Breast epithelium (tissue), 4 donors: ENCODE results near the gene LZTS3. TPM values are rescaled to one million over a fixed set of nuclear protein-coding genes. Genes with fewer than 3 reads are reported as not detected.

Experiments
- DNase-seq, 2 donors: peaks; one replicate each; pipeline ENCODE4 v3.0.0-alpha.2; 2019; ENCODE audit warnings: low spot score in 2 of 2
- H3K27ac ChIP-seq, 2 donors: fragments of 200-600 bp; sonication (generic) in 1 of 2; one replicate each; pipeline ENCODE4 v1.5.1; 2016 to 2019; ENCODE audit warnings: mild to moderate bottlenecking in 1 of 2
- H3K27me3 ChIP-seq, 2 donors: fragments of 200-600 bp; sonication (generic) in 1 of 2; one replicate each; pipeline versions ENCODE4 v1.5.1 to v1.6.0; 2017 to 2019; ENCODE audit warnings: control low read depth in 1 of 2, mild to moderate bottlenecking in 1 of 2
- H3K36me3 ChIP-seq: fragments of 200-600 bp; one replicate; pipeline ENCODE4 v1.5.1; 2019
- H3K4me1 ChIP-seq, 2 donors: fragments of 200-600 bp; sonication (generic); one replicate each; pipeline ENCODE4 v1.5.1; 2016 to 2019; ENCODE audit warnings: control low read depth in 1 of 2
- H3K4me3 ChIP-seq, 3 donors: fragments of 200-600 bp; sonication (generic); 1 replicate in 2 of 3; 2 replicates in 1 of 3; pipeline ENCODE4 v1.5.1; 2016 to 2019; ENCODE audit warnings: mild to moderate bottlenecking in 3 of 3, moderate library complexity in 2 of 3
- H3K9me3 ChIP-seq, 2 donors: fragments of 200-600 bp; sonication (generic) in 1 of 2; one replicate each; pipeline ENCODE4 v1.5.1; 2016 to 2019; ENCODE audit warnings: control low read depth in 1 of 2
- POLR2A ChIP-seq: fragments of 450-650 bp; IDR thresholded peaks from one replicate; pipeline ENCODE4 v1.6.1; 2016; ENCODE audit warnings: antibody characterized with exemption, mild to moderate bottlenecking, moderate library complexity
- POLR2AphosphoS5 ChIP-seq, 3 donors: sonication (generic); formaldehyde crosslinking; IDR thresholded peaks; one replicate each; pipeline ENCODE4 v1.6.1; 2017; ENCODE audit warnings: antibody characterized with exemption in 3 of 3
- intact Hi-C: fragments of 100-400 bp; cut with DNase I; formaldehyde crosslinking; loops from one replicate; pipeline ENCODE4 v1.15.1; 2023; ENCODE audit warnings: low total_unique reads
- total RNA-seq, 3 donors: library from RNA; depleted of rRNA; stranded (reverse); fragments of >200 nt; gene quantifications; one replicate each; pipeline ENCODE4 v1.1.0, GENCODE V29; 2016
- TF ChIP-seq, protein P1 (sequence below), 3 donors: fragments of 450-650 bp; IDR thresholded peaks; one replicate each; pipeline ENCODE4 v1.5.1; 2016 to 2017; ENCODE audit warnings: antibody characterized with exemption in 3 of 3, mild to moderate bottlenecking in 3 of 3, moderate library complexity in 3 of 3

Gene LZTS3
- total RNA-seq, 3 donors from 2014 or later = 9.3 to 12.1 (median 11.3) TPM

DNA sequence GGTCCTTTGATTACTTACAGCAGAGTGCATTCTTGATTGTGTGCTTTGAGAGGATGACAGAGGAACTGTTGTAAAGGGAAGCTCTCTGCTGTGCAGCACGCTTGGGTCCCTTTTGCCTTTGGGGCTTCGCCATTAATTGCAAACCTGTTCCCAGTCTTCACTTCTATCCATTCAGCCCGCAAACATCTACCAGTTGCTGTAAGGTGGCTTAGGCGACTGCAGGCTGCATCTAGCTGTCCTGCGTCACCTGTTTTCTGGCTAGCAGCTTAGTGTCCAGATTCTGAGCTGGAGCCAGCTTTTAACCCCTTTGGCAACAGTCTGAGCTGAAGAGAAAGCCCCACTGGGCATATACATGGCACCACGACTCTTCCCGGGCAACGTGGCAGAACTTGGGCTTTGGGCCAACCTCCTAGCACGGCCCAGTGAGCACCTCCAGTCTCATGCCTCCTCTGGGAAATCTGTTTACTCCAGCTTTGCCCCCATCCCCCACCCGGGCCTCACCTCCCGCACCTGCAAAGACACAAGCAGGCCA is 11.2 kb downstream of the LZTS3 start:
- Histone ChIP-seq H3K27me3 (no peaks in the 10 kb centered on the region), H3K4me3 (no peak overlapping the region), H3K9me3 (no peaks in the 10 kb centered on the region), H3K36me3 (no peaks in the 10 kb centered on the region), H3K4me1 (peaks cover 10 to 14% of the 10 kb centered on the region in 2 donors), H3K27ac (no peak overlapping the region)
- intact Hi-C loops = no loop called here
- TF ChIP-seq POLR2A (no peak), POLR2AphosphoS5 (IDR thresholded peaks at IDR 0.05) (no peak)
- TF ChIP-seq, protein P1, sequence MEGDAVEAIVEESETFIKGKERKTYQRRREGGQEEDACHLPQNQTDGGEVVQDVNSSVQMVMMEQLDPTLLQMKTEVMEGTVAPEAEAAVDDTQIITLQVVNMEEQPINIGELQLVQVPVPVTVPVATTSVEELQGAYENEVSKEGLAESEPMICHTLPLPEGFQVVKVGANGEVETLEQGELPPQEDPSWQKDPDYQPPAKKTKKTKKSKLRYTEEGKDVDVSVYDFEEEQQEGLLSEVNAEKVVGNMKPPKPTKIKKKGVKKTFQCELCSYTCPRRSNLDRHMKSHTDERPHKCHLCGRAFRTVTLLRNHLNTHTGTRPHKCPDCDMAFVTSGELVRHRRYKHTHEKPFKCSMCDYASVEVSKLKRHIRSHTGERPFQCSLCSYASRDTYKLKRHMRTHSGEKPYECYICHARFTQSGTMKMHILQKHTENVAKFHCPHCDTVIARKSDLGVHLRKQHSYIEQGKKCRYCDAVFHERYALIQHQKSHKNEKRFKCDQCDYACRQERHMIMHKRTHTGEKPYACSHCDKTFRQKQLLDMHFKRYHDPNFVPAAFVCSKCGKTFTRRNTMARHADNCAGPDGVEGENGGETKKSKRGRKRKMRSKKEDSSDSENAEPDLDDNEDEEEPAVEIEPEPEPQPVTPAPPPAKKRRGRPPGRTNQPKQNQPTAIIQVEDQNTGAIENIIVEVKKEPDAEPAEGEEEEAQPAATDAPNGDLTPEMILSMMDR (IDR thresholded peaks at IDR 0.05) = no peak
- no peak for DNase-seq

DNA sequence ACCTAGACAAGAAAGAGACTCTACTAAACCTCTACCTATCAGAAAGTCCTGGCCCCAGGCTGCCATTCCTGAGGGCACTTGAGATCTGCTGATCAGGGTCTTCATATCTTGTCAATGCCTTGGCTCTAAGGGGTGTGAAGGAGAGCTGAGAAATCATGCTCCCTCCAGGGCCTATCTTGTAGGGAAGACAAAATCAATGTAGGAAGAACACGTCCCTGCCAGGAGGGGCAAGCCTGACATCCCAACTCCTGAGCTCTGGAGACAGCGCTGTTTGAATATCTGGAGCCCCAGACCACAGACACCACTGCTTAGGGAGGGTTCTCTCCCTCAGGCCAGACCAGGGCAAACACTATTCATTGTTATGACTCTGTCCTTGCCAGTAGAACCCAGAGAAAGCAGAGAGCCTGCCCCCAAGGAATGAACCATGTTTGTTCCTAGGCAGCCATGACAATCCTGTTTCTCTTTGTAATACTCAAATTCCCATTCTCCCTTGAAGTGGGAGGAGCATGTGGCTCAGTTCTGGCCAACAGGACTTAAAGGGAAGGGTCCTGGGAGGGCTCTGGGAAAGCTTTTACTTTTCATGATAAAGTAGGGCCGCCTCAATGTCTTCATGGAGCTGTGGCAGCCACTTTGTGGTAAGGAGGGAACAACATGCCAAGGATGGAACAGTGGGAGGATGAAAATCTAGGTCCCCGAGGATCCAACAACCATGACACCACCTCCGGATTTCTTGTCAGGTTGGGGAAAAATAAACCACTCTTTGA is 11.9 kb downstream of the LZTS3 start:
- intact Hi-C loops = no loop called here
- Histone ChIP-seq H3K4me1 (peaks cover 15 to 19% of the 10 kb centered on the region in 2 donors), H3K27me3 (no peaks in the 10 kb centered on the region), H3K4me3 (no peak overlapping the region), H3K36me3 (no peaks in the 10 kb centered on the region), H3K27ac (no peak overlapping the region), H3K9me3 (no peaks in the 10 kb centered on the region)
- no peak for DNase-seq
- TF ChIP-seq POLR2A = no peak
- TF ChIP-seq, protein P1 (IDR thresholded peaks at IDR 0.05) = no peak
- TF ChIP-seq POLR2AphosphoS5 (IDR thresholded peaks at IDR 0.05) = no peak

DNA sequence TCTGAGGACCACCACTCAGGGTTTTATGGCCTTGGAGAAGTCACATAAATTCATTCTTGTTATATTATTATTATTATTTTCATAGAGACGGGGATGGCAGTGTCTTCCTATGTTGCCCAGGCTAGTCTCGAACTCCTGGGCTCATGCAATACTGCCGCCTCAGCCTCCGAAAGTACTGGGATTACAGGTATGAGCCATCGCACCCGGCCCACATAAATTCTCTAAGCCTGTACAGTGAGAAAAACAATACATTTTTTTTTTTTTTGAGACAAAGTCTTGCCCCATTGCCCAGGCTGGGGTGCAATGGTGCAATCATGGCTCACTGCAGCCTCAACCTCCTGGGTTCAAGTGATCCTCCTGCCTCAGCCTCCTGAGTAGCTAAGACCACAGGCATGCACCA is 12.9 kb downstream of the LZTS3 start:
- TF ChIP-seq, protein P1 (IDR thresholded peaks at IDR 0.05) = no peak
- TF ChIP-seq POLR2A (no peak), POLR2AphosphoS5 (IDR thresholded peaks at IDR 0.05) (no peak)
- Histone ChIP-seq H3K27ac (no peak overlapping the region), H3K4me1 (peaks cover 15 to 19% of the 10 kb centered on the region in 2 donors), H3K27me3 (no peaks in the 10 kb centered on the region), H3K4me3 (peak overlapping the region; percentile 86 to 97 (median 94)), H3K9me3 (no peaks in the 10 kb centered on the region), H3K36me3 (no peaks in the 10 kb centered on the region)
- intact Hi-C loops = no loop called here
- DNase-seq = no peak

DNA sequence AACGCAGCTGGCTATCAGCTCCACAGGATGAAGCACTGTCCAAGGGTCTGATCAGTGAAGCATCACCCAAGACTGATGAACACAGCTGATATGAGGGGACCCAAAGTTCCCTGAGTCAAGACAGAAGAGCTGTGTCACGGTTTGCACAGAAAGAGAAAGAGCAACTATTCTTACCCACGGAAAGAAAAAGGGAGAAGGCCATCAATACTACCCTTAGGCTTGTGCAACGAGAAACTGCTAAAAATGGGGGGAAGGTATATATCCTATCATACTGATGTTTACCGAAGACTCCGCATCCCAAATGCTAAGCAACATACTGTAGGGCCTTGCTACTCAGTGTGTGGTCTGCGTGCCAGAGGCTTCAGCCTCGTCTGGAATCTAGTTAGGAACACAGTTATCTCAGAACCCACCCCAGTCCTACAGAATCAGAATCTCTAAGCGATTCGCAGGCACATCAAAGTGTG is 14.3 kb downstream of the LZTS3 start:
- intact Hi-C loops = no loop called here
- Histone ChIP-seq H3K9me3 (no peaks in the 10 kb centered on the region), H3K36me3 (no peaks in the 10 kb centered on the region), H3K27ac (peak overlapping the region; percentile 89 to 90), H3K4me3 (peak overlapping the region; percentile 86 to 97 (median 94)), H3K27me3 (no peaks in the 10 kb centered on the region), H3K4me1 (peaks cover 15 to 19% of the 10 kb centered on the region in 2 donors)
- DNase-seq = no peak
- TF ChIP-seq POLR2A = no peak
- TF ChIP-seq POLR2AphosphoS5 (IDR thresholded peaks at IDR 0.05) = no peak
- TF ChIP-seq, protein P1 (IDR thresholded peaks at IDR 0.05) = no peak

DNA sequence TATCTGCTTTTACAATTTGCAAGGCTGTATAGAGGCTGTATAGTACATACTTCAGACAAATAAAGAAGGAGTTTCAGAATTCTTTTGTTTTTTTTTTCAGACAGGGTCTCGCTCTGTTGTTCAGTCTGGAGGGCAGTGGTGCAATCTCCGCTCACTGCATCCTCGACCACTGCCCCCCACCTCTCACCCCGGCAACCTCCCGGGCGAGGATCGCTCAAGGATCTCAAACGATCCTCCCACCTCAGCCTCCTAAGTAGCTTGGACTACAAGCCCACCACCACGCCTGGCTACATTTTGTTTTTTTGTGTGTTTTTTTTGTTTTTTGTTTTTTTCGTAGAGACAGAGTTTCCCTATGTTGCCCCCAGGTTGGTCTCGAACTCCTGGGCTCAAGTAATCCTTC is 15.5 kb downstream of the LZTS3 start:
- no peaks in the 10 kb centered on the region for H3K36me3 ChIP-seq
- intact Hi-C loops = no loop called here

More for the DNA sequence above, 15.5 kb downstream of the LZTS3 start:
- H3K9me3 ChIP-seq = no peaks in the 10 kb centered on the region
- TF ChIP-seq, protein P1 (IDR thresholded peaks at IDR 0.05) = no peak
- TF ChIP-seq POLR2AphosphoS5 (IDR thresholded peaks at IDR 0.05) (no peak), POLR2A (no peak)
- no peak for DNase-seq
- H3K27ac ChIP-seq = no peak overlapping the region
- H3K27me3 ChIP-seq = no peaks in the 10 kb centered on the region
- H3K4me1 ChIP-seq = peaks cover 15 to 19% of the 10 kb centered on the region in 2 donors
- peak overlapping the region in 2 of 3 donors; percentile 86 to 94 for H3K4me3 ChIP-seq
